NCI-H446 (cell line): Measurements from ENCODE around the gene TKT.

Source experiments
- DNase-seq, 2 experiments: peaks; one replicate each; lab custom pipeline; 2025; lab: John Stamatoyannopoulos, UW

Gene TKT

DNA sequence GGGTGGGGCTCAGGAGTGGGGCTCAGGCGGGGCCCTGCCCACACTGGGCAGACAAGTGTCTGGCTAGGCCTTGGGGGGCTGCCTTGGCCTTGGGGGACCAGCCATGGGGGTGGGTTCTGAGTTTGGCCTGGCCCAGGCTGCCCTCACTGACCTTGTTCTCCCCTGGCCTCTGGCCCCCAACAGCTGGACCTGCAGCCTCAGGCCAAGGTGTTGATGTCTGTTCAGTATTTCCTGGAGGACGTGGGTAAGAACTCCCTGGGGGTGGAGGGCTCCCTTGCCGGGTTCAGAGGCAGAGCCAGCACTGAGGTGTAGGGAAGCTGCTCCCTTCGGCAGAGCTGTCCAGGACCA, 74.8 kb downstream of the TKT start:
- DNase-seq: no peak

- no peak for DNase-seq
Observed at GRCh38 chr3:53180305-53181023, 75.4 kb downstream of the TKT start.

DNA sequence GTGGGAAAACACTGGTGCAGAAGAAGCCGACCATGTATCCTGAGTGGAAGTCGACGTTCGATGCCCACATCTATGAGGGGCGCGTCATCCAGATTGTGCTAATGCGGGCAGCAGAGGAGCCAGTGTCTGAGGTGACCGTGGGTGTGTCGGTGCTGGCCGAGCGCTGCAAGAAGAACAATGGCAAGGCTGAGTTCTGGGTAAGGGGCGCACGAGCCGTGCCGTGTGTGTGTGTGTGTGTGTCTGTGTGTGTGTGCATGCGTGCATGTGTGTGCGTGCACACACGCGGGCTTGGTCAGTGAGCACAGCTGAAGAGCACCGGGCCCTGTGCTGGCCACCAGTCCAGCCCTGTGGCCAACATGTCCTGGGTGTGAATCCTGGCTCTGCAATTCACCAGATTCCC, 76.2 kb downstream of the TKT start:
- DNase-seq: no peak

- DNase-seq: no peak
Observed at GRCh38 chr3:53178246-53178645, 77.6 kb downstream of the TKT start.

DNA sequence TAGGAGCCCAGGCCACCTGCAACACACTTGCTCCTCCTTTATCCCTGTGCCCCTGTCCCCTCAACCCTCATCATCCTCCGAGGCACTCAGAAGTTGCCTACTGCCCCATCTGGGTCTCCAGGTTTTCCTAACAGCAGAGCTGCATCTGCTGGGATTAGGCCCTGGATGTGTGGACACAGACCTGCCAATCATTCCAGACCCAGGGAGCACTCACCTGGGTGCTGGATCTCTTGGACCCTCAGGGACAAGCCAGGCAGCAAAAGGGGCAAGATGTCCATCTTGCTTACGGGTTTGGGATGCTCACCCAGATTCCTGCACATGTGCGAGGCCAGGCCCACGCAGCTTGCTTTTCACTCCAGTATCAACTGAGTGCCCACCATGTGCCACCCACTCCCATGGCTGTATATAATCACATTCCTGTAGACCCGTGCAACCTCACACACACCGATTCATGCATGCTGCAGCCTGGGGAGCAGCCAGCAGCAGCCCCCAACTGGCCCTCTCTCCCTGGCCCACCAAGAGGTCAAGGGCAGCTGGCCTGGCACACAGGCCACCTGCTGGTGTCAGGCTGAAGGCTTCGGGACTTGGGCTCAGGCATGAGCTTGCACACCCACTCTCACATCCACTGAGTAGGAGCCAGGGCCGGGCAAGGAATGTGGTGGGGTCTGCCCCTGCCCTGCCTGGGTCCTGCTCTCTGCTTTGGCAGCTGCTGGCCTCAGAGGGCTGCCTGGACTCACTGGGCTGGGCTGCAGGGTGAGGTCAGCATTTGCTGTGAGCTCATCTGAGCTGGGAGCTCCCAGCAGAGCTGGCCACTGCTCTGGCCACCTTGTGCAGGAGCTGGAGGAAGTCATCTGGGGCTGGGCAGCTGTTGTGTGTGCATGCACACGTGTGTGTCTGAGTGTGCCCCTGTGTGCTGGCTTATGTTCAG, 79.9 kb downstream of the TKT start:
- no peak for DNase-seq
